Mononuclear cell (primary cell): ENCODE data around the gene IL1RAPL2. TPM values are rescaled to one million over a fixed set of nuclear protein-coding genes. Genes with fewer than 3 reads are reported as not detected.
"Not testable (repeated sequence)": the region's sequence is repeated elsewhere in the genome, so short reads cannot be mapped to it uniquely, and the experiment has no call there.

ENCODE experiments used
- H3K27me3 ChIP-seq: 2 replicates; pipeline ENCODE4 v1.6.0; 2011; ENCODE audit warnings: low read length, control low read depth; ENCODE audit not compliant: insufficient read depth
- H3K4me1 ChIP-seq: 2 replicates; pipeline ENCODE4 v1.5.1; 2011; ENCODE audit warnings: mild to moderate bottlenecking, low read length, control low read depth; ENCODE audit not compliant: insufficient read depth
- H3K4me3 ChIP-seq: 2 replicates; pipeline ENCODE4 v1.5.1; 2011; ENCODE audit warnings: mild to moderate bottlenecking, low read length, moderate library complexity
- H3K9me3 ChIP-seq: 2 replicates; pipeline ENCODE4 v1.5.1; 2011; ENCODE audit warnings: low read depth, mild to moderate bottlenecking, control low read depth, low read length
- total RNA-seq: library from RNA; depleted of rRNA; stranded (reverse); fragments of >200 nt; gene quantifications from one replicate; pipeline ENCODE4 v1.2.3, GENCODE V29; 2012

IL1RAPL2 gene
- total RNA-seq, 1 donor, result not detected

DNA sequence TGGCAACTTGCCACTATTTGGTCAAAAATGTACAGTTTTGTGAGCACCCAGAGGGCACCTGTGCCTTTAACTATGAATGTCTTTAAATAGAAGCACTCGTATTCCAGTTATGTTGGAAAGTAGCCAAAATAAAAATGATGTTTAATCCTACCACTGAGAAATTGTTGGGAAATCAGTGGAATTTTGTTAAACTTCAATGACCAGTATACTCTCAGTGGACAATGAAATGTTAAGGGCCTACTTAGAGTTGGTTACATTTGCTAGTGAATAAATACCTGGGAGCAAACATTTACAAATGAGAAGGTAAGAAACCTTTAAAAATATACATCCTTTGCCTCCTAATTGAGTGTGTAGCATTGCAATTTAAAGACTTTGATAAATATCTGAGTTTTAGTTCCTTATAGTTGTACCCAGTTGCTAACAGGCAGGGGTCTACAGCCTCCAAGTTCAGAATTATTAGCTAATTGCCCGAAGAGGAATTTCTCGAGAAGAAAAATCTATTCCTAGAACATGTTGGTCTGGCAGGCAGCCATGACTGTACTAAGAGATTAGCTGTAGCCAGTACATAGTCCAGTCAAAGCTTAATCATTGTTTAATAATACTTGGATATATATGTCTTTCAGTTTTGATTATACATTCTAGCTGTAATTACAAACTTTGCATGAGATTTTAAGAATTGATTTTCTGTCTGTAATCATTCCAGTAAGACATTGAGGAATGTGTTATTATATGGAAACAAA is 93.2 kb downstream of the IL1RAPL2 start:
- Histone ChIP-seq H3K27me3 (no peaks in the 10 kb centered on the region), H3K9me3 (no peaks in the 10 kb centered on the region), H3K4me3 (no peak overlapping the region), H3K4me1 (no peaks in the 10 kb centered on the region)

DNA sequence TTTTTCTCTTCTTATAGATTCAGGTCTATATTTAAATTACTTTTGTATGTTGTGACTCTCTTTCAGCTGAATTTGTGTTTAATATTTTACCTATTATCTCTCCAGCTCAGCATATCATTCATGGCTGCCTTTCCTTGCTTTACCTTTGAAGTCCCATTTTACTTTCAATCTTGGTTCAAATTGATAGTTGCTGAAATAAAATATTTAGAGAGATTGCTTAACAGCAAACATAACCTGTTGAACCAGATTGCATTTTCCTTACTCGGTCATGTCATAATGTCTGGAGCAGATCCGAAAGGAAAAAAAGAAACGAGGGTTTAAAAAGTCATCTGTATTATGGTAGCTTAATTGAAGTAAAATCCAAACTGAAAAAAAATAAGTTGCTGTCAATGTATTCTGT is 94.1 kb downstream of the IL1RAPL2 start:
- no peak overlapping the region for H3K4me3 ChIP-seq
- no peaks in the 10 kb centered on the region for H3K27me3 ChIP-seq
- H3K9me3 ChIP-seq, result no peaks in the 10 kb centered on the region
- no peaks in the 10 kb centered on the region for H3K4me1 ChIP-seq

DNA sequence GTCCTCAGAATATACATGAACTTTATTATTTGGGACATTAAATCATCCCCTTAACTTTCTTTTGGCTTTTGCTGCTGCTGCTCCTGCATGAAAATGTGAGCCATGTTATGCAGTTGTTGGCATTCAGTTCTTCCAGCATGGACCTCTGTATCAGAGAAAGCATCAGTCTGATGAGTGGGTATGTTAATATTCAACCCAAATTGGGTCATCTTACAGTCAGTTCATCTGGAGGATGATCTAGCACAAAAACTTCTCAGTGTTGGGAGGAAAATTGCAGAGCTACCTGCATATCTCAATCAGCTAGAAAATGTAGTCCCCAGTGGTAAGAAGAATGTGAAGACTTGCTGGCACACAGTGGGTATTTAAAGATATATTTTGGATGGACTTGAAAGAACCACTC is 96.7 kb downstream of the IL1RAPL2 start:
- H3K9me3 ChIP-seq, result no peaks in the 10 kb centered on the region

DNA sequence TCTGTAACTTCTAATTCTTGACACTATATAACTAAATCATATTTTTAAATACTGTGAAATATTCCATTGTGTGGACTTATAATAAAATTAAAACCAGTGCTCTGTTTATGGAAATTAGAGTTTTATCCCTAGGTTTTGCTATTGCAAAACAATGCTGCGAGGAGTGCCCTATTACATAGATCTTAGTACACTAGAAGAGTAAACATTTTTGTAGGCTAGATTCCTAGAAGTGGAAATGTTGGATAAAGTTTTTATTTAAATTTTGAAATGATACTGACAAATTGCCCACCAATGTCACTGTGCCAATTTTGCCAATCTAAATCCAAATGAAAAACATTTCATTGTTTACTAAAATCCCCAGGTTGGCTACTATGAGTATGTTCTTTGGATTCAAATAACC is 99.7 kb downstream of the IL1RAPL2 start:
- Histone ChIP-seq H3K9me3 (no peaks in the 10 kb centered on the region), H3K4me3 (no peak overlapping the region), H3K4me1 (no peaks in the 10 kb centered on the region), H3K27me3 (no peaks in the 10 kb centered on the region)

More for the DNA sequence above, 96.7 kb downstream of the IL1RAPL2 start:
- Histone ChIP-seq H3K4me1 (no peaks in the 10 kb centered on the region), H3K4me3 (no peak overlapping the region), H3K27me3 (no peaks in the 10 kb centered on the region)

DNA sequence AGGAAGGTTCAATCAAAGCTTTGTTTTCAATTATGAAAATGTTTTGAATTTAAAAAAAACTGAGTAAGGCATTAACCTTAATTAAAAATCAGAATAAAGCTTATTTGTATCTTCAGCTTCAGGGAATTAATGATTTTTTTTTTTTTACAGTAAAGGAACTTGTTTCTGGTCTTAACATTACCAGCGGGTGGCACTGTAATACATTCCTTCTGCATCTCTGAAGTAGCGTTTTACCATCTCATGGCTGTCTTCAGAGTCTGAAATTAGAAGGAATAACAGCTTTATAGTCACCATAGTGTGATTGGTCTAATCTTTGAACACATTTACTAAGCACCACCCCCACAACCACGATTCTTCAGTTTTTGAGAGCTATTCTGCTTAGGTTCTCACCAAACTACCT is 102.6 kb downstream of the IL1RAPL2 start:
- Histone ChIP-seq H3K4me3 (no peak overlapping the region), H3K4me1 (no peaks in the 10 kb centered on the region), H3K9me3 (no peaks in the 10 kb centered on the region), H3K27me3 (no peaks in the 10 kb centered on the region)

DNA sequence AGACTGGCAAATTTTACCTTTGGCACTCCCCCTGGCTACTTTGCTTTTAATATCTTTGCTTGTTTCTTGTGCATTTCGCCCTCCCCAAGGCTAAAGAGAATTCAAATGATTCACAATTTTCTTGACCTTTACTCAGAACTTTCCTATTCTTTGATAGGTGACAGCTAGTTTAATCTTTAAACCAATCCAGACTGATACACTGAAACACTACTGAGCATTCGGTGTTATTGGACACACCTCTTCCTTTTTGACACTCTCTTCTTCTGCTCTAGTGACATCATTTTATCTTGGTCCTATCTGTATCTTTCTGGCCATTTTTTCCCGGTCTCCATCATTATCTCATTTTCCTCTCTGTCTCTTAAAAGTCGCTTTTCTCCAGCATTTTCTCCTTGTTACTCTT is 103.1 kb downstream of the IL1RAPL2 start:
- Histone ChIP-seq H3K27me3 (no peaks in the 10 kb centered on the region), H3K9me3 (no peaks in the 10 kb centered on the region), H3K4me3 (no peak overlapping the region), H3K4me1 (no peaks in the 10 kb centered on the region)

DNA sequence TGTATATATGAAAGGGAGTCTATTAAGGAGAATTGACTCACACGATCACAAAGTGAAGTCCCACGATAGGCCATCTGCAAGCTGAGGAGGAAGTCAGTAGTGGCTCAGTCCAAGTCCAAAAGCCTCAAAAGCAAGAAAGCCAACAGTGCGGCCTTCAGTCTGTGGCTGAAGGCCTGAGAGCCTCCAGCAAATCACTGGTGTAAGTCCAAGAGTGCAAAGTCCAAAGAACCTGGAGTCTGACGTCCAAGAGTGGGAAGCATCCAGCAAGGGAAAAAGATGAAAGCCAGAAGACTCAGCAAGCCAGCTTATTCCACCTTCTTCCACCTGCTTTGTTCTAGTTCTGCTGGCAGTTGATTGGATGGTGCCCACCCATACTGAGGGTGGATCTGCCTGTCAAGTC is 104.1 kb downstream of the IL1RAPL2 start:
- H3K4me3 ChIP-seq, result no peak overlapping the region
- no peaks in the 10 kb centered on the region for H3K27me3 ChIP-seq
- no peaks in the 10 kb centered on the region for H3K9me3 ChIP-seq
- no peaks in the 10 kb centered on the region for H3K4me1 ChIP-seq

DNA sequence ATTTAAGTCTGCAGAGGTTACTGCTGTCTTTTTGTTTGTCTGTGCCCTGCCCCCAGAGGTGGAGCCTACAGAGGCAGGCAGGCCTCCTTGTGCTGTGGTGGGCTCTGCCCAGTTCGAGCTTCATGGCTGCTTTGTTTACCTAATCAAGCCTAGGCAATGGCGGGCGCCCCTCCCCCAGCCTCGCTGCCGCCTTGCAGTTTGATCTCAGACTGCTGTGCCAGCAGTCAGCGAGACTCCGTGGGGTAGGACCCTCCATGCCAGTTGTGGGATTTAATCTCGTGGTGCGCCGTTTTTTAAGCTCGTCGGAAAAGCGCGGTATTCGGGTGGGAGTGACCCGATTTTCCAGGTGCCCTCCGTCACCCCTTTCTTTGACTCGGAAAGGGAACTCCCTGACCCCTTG is 111.5 kb downstream of the IL1RAPL2 start:
- H3K27me3 ChIP-seq, H3K4me1 ChIP-seq, H3K9me3 ChIP-seq, H3K4me3 ChIP-seq: not testable (repeated sequence)

DNA sequence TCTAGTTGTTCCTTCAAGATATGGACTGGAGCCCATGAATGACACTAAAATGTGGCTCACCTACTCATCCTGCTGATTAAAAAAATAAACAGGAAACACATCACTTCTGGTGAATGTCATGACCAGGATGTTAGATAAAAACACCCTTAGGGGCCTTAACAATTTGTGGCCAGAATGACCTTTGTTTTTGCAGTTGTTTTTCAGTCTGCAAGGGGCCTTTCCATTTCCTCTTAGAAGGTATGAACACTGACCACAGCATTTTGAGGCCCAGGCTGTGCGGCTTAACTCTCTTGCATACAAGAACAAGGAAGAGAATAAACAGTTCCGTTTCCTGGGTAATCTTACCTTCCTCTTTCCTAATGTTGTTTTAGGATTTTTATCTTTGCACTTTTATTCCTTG is 113.2 kb downstream of the IL1RAPL2 start:
- Histone ChIP-seq H3K4me1 (no peaks in the 10 kb centered on the region), H3K4me3 (no peak overlapping the region), H3K27me3 (no peaks in the 10 kb centered on the region), H3K9me3 (no peaks in the 10 kb centered on the region)

DNA sequence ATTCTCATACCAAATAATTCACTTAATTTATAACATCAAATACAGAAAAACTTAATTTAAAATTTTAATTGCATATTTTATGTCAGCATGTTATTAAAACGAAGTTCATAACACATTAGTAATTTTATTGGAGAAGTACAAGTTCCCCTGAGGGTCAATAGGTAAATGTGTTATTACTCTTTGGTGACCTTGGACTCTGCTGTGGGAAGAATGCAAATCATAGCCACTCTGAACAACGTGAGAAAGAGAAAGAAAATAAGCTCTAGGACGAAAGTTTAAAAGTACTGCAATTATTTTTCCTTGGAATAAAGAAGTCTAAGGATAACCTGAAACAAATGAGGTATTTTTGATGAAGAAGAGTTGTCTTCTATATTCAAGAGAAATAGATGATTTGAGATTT is 115.2 kb downstream of the IL1RAPL2 start:
- no peaks in the 10 kb centered on the region for H3K4me1 ChIP-seq
- no peak overlapping the region for H3K4me3 ChIP-seq
- no peaks in the 10 kb centered on the region for H3K9me3 ChIP-seq
- no peaks in the 10 kb centered on the region for H3K27me3 ChIP-seq

DNA sequence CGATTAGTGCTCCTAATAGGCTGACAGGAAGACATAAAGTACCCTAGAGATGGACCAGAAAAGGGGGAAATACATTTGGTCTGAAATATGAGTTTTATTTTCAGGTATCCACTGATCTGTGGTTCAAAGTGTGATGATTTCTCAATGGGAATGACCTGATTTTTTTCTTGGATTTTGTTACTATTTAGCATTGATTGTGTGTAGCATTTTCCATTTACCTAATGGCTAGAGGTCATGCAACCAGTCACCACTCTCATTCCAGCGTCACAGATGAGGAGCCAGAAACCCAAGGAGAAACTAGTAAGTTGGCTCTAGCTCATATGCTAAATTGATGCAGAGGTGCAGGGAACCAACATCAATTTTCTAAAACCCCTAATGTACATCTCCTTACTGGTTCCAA is 118.1 kb downstream of the IL1RAPL2 start:
- H3K9me3 ChIP-seq, result no peaks in the 10 kb centered on the region
- H3K4me1 ChIP-seq, result no peaks in the 10 kb centered on the region
- H3K27me3 ChIP-seq, result no peaks in the 10 kb centered on the region
- no peak overlapping the region for H3K4me3 ChIP-seq

DNA sequence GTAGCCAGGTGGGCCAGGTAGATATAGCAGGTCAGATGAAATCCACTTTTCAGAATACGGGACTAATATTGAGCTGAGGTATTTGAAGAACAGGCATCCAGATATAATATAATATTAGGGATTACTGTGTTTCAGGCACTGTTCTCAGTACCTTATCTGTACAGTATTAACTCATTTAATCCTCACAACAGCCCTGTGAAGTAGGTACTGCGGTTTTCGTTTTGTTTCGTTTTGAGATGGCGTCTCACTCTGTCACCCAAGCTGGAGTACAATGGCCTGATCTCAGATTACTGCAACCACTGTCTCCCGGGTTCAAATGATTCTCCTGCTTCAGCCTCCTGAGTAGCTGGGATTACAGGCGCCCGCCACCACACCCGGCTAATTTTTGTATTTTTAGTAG is 129.6 kb downstream of the IL1RAPL2 start:
- Histone ChIP-seq H3K4me1 (no peaks in the 10 kb centered on the region), H3K27me3 (no peaks in the 10 kb centered on the region), H3K4me3 (no peak overlapping the region), H3K9me3 (no peaks in the 10 kb centered on the region)

DNA sequence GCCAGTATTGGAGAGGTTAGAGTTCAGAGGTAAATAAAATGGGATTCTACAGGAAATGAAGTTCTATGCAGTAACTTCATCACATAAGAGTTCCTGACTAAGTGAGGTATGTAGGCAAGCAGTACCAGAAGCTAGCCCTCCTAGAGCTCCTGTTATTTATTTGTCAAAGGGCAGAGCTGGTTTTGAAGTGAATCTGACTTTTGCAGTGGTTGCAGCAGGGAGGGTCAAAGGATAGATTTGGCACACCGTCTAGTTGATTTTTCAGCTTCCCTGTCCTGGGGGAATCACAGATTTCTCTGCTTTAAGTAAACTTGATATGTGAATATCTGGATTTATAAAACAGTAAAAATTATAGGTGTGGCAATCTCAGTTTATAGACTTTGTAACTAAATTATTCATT is 130.7 kb downstream of the IL1RAPL2 start:
- Histone ChIP-seq H3K4me3 (no peak overlapping the region), H3K4me1 (no peaks in the 10 kb centered on the region), H3K27me3 (no peaks in the 10 kb centered on the region), H3K9me3 (no peaks in the 10 kb centered on the region)

DNA sequence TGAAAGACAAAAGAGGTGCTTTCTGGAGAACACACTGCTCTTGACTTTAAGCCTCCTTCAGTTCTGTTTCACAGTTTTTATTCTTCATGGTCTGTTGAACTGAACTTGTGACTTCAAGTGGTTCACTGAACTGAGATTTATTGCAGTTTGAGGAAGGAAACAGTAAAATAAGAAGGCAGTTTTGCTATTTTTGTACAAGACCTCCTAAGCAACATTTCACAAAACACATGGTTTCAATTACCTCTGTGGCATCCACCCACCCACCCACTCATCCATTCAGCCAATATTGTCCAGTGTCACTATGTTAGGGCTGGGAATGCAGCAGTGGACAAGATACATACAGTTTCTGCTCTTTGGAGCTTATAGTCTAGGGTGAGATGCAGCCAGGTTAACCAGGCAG is 131.3 kb downstream of the IL1RAPL2 start:
- no peaks in the 10 kb centered on the region for H3K9me3 ChIP-seq
- no peaks in the 10 kb centered on the region for H3K4me1 ChIP-seq
- no peak overlapping the region for H3K4me3 ChIP-seq
- H3K27me3 ChIP-seq, result no peaks in the 10 kb centered on the region

DNA sequence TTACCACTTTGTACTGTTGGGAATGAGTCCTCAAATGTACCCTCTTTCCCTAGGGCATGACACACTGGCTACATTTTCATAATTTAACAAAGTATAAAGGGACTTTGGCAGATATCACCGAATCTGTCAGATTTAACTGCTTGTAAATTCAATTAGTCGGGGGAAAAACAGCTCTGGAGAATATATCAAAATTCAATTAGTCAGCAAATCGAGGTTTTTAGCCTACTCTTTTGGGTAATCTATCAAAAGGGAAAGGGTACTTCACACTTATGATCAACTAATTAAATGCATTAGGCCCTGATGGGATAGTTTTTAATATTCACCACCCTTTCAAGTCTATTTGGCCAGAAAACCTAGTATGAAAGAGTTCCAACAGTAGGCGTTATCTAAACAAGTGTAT is 141.0 kb downstream of the IL1RAPL2 start:
- Histone ChIP-seq H3K9me3 (no peaks in the 10 kb centered on the region), H3K4me1 (no peaks in the 10 kb centered on the region), H3K4me3 (no peak overlapping the region), H3K27me3 (no peaks in the 10 kb centered on the region)

DNA sequence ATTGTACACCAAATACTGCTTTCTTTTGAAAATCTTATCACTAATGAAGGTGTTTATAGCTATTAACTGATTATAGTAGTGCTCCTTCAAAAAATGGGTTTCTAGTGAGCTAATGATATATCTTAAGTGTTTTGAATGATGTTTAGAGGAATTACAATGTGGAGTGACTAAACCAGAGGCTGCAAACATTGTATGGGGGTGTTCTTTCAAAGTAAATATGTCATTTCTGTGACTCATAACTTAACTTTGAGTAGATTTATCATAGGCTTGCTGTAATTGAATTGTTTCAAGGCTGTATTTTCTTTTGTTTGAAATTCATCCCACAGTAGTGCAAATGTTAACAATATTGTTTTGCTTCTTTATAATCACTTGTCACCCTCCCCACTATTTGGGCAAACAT is 141.6 kb downstream of the IL1RAPL2 start:
- Histone ChIP-seq H3K4me1 (no peaks in the 10 kb centered on the region), H3K9me3 (no peaks in the 10 kb centered on the region), H3K27me3 (no peaks in the 10 kb centered on the region), H3K4me3 (no peak overlapping the region)
